ENCODE data around the gene ZNF573. TPM values are rescaled to one million over a fixed set of nuclear protein-coding genes. Genes with fewer than 3 reads are reported as not detected.
A peak's percentile ranks its signal among the peaks of the same experiment; 100 is the strongest.
"Not testable (repeated sequence)": the region's sequence is repeated elsewhere in the genome, so short reads cannot be mapped to it uniquely, and the experiment has no call there.

The ZNF573 gene
- total RNA-seq: 2.2 TPM

- intact Hi-C loops (cut with DNase I): loop anchor here (10.0 kb wide), 1 partner anchor 465 kb away; no protein-coding TSS in a partner anchor
- Histone ChIP-seq H3K27ac (peak within 1 kb of the TSS; percentile 79 to 82), H3K36me3 (no peaks in the 10 kb centered on the region), H3K27me3 (no peaks in the 10 kb centered on the region), H3K4me1 (peaks cover 0 to 5% of the 10 kb centered on the region in 2 donors), H3K9me3 (peaks cover 1 to 13% of the 10 kb centered on the region in 2 donors), H3K4me3 (peak within 1 kb of the TSS; percentile 81 to 83)
- TF ChIP-seq, protein P1, sequence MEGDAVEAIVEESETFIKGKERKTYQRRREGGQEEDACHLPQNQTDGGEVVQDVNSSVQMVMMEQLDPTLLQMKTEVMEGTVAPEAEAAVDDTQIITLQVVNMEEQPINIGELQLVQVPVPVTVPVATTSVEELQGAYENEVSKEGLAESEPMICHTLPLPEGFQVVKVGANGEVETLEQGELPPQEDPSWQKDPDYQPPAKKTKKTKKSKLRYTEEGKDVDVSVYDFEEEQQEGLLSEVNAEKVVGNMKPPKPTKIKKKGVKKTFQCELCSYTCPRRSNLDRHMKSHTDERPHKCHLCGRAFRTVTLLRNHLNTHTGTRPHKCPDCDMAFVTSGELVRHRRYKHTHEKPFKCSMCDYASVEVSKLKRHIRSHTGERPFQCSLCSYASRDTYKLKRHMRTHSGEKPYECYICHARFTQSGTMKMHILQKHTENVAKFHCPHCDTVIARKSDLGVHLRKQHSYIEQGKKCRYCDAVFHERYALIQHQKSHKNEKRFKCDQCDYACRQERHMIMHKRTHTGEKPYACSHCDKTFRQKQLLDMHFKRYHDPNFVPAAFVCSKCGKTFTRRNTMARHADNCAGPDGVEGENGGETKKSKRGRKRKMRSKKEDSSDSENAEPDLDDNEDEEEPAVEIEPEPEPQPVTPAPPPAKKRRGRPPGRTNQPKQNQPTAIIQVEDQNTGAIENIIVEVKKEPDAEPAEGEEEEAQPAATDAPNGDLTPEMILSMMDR (IDR thresholded peaks at IDR 0.05): peak in 2 of 3 experiments; percentile 25 to 32
- DNase-seq (ENCODE audit: low spot score in 2 of 2): peak; percentile 35 to 90
Observed at GRCh38 chr19:37779127-37780005, at the start of gene ZNF573. Gene ZNF573 (minus strand): TSS chr19:37779586. CDS start chr19:37773729, 5,857 bp downstream.

GRCh38 chr19:37817180-37817981, 38.0 kb upstream of the ZNF573 start:
- TF ChIP-seq, protein P1 (IDR thresholded peaks at IDR 0.05): no peak
- intact Hi-C loops (cut with DNase I): no loop called here
- Histone ChIP-seq H3K9me3 (peaks cover 0 to 43% of the 10 kb centered on the region in 2 donors), H3K27me3 (no peaks in the 10 kb centered on the region), H3K36me3 (peaks cover 0 to 18% of the 10 kb centered on the region in 2 donors), H3K4me1 (no peaks in the 10 kb centered on the region), H3K27ac (peak overlapping the region in 1 of 2 donors; percentile 25), H3K4me3 (peak overlapping the region; percentile 59 to 74)
- peak in 1 of 2 donors; percentile 73 for DNase-seq (ENCODE audit: low spot score in 2 of 2)

DNA sequence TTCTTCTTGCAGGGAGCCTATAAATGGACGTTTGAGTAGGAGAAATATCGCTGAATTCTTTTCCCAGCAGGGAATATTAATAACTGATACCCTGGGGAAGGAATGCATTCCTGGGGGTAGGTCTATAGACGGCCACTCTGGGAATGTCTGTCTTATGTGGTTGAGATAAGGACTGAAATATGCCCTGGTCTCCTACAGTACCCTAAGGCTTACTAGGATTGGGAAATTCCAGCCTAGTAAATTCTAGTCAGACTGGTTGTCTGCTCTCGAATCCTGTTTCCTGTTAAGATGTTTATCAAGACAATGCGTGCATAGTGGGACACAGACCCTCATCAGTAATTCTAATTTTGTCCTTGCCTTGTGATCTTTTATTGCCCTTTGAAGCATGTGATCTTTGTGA, 36.2 kb upstream of the ZNF573 start:
- H3K27me3 ChIP-seq; DNase-seq (ENCODE audit: low spot score in 2 of 2); intact Hi-C loops (cut with DNase I); H3K4me3 ChIP-seq; H3K4me1 ChIP-seq; H3K27ac ChIP-seq; H3K36me3 ChIP-seq: not testable (repeated sequence)
- H3K9me3 ChIP-seq: peaks cover 8 to 37% of the 10 kb centered on the region in 2 donors

GRCh38 chr19:37813340-37813739, 34.0 kb upstream of the ZNF573 start:
- Histone ChIP-seq H3K27me3 (no peaks in the 10 kb centered on the region), H3K36me3 (no peaks in the 10 kb centered on the region), H3K4me1 (no peaks in the 10 kb centered on the region), H3K27ac (no peak overlapping the region), H3K4me3 (no peak overlapping the region), H3K9me3 (peaks cover 13 to 47% of the 10 kb centered on the region in 2 donors)
- no peak for DNase-seq (ENCODE audit: low spot score in 2 of 2)
- TF ChIP-seq, protein P1 (IDR thresholded peaks at IDR 0.05): no peak
- intact Hi-C loops (cut with DNase I): no loop called here

- Histone ChIP-seq H3K4me3 (no peak overlapping the region), H3K4me1 (no peaks in the 10 kb centered on the region), H3K36me3 (no peaks in the 10 kb centered on the region), H3K27ac (no peak overlapping the region), H3K9me3 (peaks cover 40 to 76% of the 10 kb centered on the region in 2 donors), H3K27me3 (no peaks in the 10 kb centered on the region)
- no peak for DNase-seq (ENCODE audit: low spot score in 2 of 2)
- TF ChIP-seq, protein P1 (IDR thresholded peaks at IDR 0.05): no peak
- intact Hi-C loops (cut with DNase I): no loop called here
Observed at GRCh38 chr19:37809366-37809765, 30.0 kb upstream of the ZNF573 start.
